AG04450 (cell line): Measurements from ENCODE around the gene OBSCN. TPM values are rescaled to one million over a fixed set of nuclear protein-coding genes. Genes with fewer than 3 reads are reported as not detected.

ENCODE experiments used
- CTCF ChIA-PET: fragments of 300-600, 350-600 bp; formaldehyde crosslinking; extraction: SDS; loops from one replicate; lab custom pipeline; 2022; ENCODE audit warnings: antibody characterized with exemption, inconsistent platforms; lab: Charles Lee
- POLR2A ChIA-PET: fragments of 350-600 bp; formaldehyde crosslinking; extraction: SDS; loops from one replicate; lab custom pipeline; 2021; ENCODE audit warnings: antibody characterized with exemption, inconsistent platforms; lab: Yijun Ruan, JAX
- DNase-seq: peaks from one replicate; pipeline ENCODE4 v3.0.0-alpha.2; 2011; ENCODE audit warnings: low read depth, low spot score
- H3K27ac ChIP-seq: one replicate; pipeline ENCODE4 v1.5.1; 2012; ENCODE audit warnings: low read depth, low read length, control low read depth
- H3K27me3 ChIP-seq: one replicate; pipeline ENCODE4 v1.6.0; 2012; ENCODE audit warnings: low read length; ENCODE audit not compliant: control insufficient read depth, insufficient read depth
- H3K4me3 ChIP-seq: 2 replicates; pipeline ENCODE4 v1.5.1; 2011; ENCODE audit warnings: mild to moderate bottlenecking, low read depth, low read length, control low read depth
- H3K9me3 ChIP-seq: 2 replicates; pipeline ENCODE4 v1.5.1; 2012; ENCODE audit warnings: low read length; ENCODE audit not compliant: control insufficient read depth, insufficient read depth
- CTCF ChIP-seq: IDR thresholded peaks from 2 replicates; pipeline ENCODE4 v1.5.1; 2011; ENCODE audit warnings: low read depth, low read length, control low read depth, inconsistent platforms
- polyA plus RNA-seq: library from polyadenylated mRNA; depleted of rRNA; stranded (reverse); fragments of >200 nt; gene quantifications from 2 replicates; pipeline ENCODE4 v1.2.3, GENCODE V29; 2011

The OBSCN gene
- polyA plus RNA-seq, 1 experiment, result 3.9 TPM

GRCh38 chr1:228405200-228405978 lies 197.5 kb downstream of the OBSCN start:
- no peaks in the 10 kb centered on the region for H3K27me3 ChIP-seq
- ChIA-PET POLR2A (no interaction called here), CTCF (interaction anchor here (0.6 to 1.7 kb wide), 3 partner anchors 9 to 168 kb away, joined by 3 to 11 read pairs (median 3); no protein-coding TSS in a partner anchor)
- no peak for DNase-seq
- H3K27ac ChIP-seq, result no peak overlapping the region
- TF ChIP-seq CTCF, result no peak
- peak overlapping the region; percentile 91 for H3K4me3 ChIP-seq
- H3K9me3 ChIP-seq, result no peaks in the 10 kb centered on the region; the same call in 1 of the 2 replicates

GRCh38 chr1:228405979-228406228 lies 198.1 kb downstream of the OBSCN start:
- no peak for DNase-seq
- H3K9me3 ChIP-seq, result no peaks in the 10 kb centered on the region; the same call in 1 of the 2 replicates
- H3K27me3 ChIP-seq, result no peaks in the 10 kb centered on the region
- CTCF ChIA-PET, result interaction anchor here (1.7 kb wide), 1 partner anchor 13 kb away, joined by 11 read pairs; no protein-coding TSS in a partner anchor
- POLR2A ChIA-PET, result no interaction called here
- H3K4me3 ChIP-seq, result peak overlapping the region; percentile 91
- H3K27ac ChIP-seq, result no peak overlapping the region
- no peak for TF ChIP-seq CTCF

- peak overlapping the region; percentile 87 for H3K4me3 ChIP-seq
- CTCF ChIA-PET, result interaction anchor here (0.6 to 0.7 kb wide), 3 partner anchors 39 to 235 kb away, joined by 7 to 11 read pairs (median 9); no protein-coding TSS in a partner anchor
- peak overlapping the region; percentile 47 for H3K27ac ChIP-seq
- H3K27me3 ChIP-seq, result no peaks in the 10 kb centered on the region
- no peak for TF ChIP-seq CTCF
- POLR2A ChIA-PET, result interaction anchor here (0.6 to 1.4 kb wide), 17 partner anchors 8 to 1307 kb away, joined by 3 to 19 read pairs (median 9); partner anchors contain the start of genes GUK1 and RNF187
- DNase-seq, result no peak
- H3K9me3 ChIP-seq, result no peaks in the 10 kb centered on the region; the same call in 1 of the 2 replicates
Measured at GRCh38 chr1:228407106-228408040, 199.5 kb downstream of the OBSCN start.

DNA sequence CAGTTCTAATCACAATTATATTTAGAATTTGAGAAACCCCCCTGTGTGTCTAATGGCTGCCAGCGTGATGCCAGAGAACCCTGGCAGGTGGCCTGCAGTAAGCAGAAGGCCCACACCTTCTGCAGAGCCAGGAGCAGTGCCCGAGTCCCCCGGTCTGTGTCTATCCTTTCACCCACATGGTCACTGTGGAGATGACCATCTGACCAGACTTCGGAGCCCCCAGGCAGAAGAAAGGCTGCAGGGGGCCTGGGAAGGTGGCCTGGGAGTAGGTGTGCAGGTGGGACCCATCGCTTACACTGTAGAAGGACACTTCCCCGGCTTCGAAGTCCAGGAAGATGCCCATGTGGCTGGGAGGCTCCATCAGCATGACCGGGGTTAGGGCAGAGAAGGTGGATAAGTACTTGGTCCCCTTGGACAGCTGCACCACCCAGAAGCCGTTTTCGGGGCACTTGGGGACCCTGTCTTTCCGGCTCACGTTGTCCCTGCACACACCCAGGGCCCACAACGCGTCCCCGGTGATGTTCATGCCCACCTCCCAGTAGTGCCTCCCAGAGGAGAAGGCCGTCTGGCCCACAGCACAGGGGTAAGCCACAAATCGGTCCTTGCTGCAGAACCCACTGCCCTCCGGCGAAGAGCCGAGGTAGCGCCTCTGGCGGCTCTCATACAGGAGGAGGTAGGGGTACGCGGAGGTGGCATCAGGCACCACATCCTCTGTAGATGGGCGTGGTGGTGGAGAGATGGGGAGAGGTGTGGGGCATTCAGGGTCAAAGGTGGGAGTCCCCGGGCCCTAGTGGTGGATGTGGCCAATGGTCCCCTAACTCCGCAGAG lies 200.4 kb downstream of the OBSCN start:
- no peak for DNase-seq
- POLR2A ChIA-PET, result no interaction called here
- CTCF ChIA-PET, result no interaction called here
- H3K27ac ChIP-seq, result no peak overlapping the region
- TF ChIP-seq CTCF, result no peak
- H3K4me3 ChIP-seq, result peak overlapping the region; percentile 87
- no peaks in the 10 kb centered on the region; the same call in 1 of the 2 replicates for H3K9me3 ChIP-seq
- no peaks in the 10 kb centered on the region for H3K27me3 ChIP-seq
